GM18505 (cell line): Measurements from ENCODE around the gene YIPF6.
A peak's percentile ranks its signal among the peaks of the same experiment; 100 is the strongest.
"Not testable (repeated sequence)": the region's sequence is repeated elsewhere in the genome, so short reads cannot be mapped to it uniquely, and the experiment has no call there.

ENCODE experiments used
- ATAC-seq: cut with Tn5 transposase; IDR thresholded peaks from one replicate; pipeline ENCODE4 v1.9.1; 2021; ENCODE audit not compliant: unreplicated experiment
- POLR2A ChIP-seq: IDR thresholded peaks from 4 replicates; pipeline ENCODE4 v1.6.1; 2011; ENCODE audit warnings: borderline replicate concordance; ENCODE audit not compliant: insufficient read depth, insufficient read length; ENCODE audit errors: extremely low read depth

The YIPF6 gene

DNA sequence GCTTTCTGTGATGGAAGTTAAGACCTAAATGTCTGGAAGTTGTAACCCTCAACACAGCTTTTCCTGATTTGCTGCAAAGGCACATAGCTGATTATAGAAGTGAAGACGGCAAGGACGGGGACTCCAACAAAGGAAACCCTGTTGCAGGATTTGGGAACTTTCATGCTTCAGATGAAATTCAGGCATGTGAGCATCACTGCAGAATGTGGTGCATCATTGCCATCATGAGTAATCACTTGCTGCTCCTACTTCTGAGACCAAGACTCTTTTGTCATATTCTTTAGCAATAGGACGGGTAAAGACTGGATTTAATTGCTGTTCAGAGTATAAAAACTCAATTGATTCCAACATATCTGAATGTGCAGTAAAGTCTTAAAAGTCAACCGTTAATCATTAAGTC is 35.8 kb downstream of the YIPF6 start:
- no peak for ATAC-seq
- TF ChIP-seq POLR2A = no peak

DNA sequence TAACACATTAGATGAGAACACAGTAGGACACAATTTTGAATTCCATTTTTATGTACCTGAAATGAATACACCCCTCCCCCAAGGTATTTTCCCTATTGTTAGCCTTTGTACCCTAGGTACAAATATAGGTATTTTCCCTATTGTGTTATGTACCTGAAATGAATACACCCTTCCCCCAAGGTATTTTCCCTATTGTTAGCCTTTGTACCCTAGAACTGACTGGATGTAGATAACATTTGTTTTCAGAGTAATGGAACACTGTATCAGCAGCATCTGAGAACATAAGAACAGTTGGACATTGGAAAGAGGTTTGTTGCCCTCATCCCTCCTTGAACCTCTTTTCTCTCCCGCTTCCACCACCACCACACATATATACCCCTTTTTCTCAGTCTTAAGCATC is 37.6 kb downstream of the YIPF6 start:
- ATAC-seq = no peak

DNA sequence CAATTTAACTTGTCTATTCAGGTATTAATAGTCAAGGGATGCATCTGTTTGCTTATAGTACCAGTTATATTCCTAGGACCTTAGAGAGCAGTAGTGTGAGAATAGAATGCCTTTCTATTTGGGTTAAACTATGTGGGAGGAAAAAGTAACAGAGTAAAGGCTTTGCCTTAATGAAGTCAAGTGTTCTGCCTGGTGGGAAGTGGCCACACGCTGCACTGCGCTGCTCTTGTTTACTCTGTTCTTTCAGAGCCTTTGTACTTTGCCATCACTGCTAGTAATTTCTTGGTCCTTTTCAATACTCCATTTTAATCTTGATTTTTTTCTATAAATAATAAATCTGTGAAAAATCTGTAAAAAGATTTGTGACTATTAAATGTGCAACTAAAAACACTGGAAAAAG is 38.0 kb downstream of the YIPF6 start:
- no peak for TF ChIP-seq POLR2A
- ATAC-seq = no peak

More for the DNA sequence above, 37.6 kb downstream of the YIPF6 start:
- TF ChIP-seq POLR2A = no peak

DNA sequence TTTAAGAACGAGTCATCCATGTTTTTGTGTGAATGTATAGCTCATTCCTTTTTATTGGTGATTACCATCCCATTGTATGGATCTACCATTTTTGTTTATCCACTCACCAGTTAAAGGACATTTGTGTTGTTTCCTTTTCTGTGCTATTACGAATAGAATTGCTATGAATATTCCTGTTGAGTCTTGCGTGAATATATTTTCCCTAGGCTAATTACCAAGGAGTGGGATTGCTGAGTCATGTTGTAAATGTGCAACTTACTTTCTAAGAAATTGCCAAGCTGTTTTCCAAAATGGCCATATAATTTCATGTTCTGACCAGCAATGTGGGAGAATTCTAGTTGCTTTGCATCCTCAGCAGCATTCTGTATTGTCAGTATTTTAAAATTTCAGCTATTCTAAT is 51.3 kb downstream of the YIPF6 start:
- TF ChIP-seq POLR2A = no peak
- no peak for ATAC-seq

DNA sequence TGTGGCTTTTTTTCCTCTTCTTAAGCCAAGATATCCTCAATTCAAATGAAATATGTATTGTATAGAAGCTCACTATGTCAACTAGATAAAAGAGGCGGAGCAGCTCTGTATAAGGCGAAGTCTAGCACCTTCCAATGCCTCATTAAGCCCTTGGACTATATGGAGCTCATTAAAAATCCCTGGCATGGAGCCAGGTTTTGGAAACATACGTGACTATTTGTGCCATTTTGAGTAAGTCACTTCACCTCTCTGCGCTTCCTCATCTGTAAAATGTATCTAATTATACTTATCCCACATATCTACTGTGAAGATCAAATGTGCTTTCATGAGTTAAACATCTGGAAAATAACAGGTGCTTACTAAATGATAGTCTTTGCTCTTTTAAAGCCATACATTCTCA is 57.2 kb downstream of the YIPF6 start:
- no peak for TF ChIP-seq POLR2A
- ATAC-seq = no peak

DNA sequence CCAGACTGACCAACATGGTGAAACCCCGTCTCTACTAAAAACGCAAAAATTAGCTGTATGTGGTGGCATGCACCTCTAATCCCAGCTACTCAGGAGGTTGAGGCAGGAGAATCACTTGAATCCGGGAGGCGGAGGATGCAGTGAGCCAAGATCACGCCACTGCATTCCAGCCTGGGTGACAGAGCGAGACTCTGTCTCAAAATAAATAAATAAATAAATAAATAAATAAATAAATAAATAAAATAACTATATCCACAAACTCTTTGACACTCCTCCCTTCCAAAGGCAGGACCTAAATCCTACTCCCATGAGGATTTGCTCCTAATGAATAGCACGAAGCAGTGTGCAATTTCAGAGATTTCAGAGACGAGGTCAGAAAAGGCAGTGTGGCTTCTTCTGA is 58.3 kb downstream of the YIPF6 start:
- ATAC-seq = not testable (repeated sequence)

DNA sequence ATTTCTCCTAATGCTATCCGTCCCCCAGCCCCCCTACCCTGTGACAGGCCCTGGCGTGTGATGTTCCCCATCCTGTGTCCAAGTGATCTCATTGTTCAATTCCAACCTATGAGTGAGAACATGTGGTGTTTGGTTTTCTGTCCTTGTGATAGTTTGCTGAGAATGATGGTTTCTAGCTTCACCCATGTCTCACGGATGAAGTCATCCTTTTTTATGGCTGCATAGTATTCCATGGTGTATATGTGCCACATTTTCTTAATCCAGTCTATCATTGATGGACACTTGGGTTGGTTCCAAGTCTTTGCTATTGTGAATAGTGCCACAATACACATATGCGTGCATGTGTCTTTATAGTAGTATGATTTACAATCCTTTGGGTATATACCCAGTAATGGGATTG is 61.1 kb downstream of the YIPF6 start:
- not testable (repeated sequence) for ATAC-seq

DNA sequence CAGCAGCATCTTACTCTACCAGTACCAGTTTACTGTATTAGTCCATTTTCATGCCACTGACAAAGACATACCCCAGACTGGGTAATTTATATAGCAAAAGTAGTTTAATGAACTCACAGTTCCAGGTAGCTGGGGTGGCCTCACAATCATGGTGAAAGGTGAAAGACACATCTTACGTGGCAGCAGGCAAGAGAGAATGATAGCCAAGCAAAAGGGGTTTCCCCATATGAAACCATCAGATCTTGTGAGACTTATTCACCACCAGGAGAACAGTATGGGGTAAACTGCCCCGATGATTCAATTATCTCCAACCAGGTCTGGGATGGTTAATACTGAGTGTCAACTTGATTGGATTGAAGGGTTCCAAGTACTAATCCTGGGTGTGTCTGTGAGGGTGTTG is 69.3 kb downstream of the YIPF6 start:
- TF ChIP-seq POLR2A = no peak
- no peak for ATAC-seq

DNA sequence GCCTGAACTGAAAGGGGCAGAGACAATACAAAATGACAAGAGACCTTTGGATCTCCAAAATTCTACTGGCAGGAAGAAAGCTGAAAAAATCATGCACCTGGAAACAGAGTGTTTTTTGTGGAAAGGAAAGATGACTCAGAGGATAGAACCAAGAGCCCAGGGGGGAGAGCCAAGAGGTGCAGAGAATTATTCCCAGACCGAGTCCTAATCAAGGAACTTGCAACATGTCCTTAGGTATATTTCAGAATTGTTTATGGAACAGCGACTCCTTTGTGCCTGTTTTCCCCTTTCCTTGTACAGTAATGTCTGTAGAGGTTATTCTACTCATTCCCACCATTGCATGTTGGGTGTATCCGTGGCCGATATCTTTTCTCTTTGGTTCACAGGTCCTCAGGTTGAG is 71.7 kb downstream of the YIPF6 start:
- no peak for TF ChIP-seq POLR2A
- no peak for ATAC-seq

DNA sequence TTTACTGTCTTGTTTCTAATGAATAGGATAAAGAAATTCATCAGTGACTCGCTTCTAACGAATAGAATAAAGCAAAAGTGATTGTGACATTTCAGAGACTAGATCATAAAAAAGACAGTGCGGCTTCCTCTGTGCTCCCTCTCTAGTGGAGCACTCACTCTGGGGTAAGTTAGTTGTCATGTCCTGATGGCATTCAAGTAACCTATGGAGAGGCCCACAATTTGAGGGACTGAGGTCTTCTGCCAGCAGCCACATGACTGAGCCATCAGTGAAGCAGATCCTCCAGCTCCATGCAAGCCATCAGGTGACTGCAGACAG is 72.4 kb downstream of the YIPF6 start:
- ATAC-seq = peak; percentile 30
- TF ChIP-seq POLR2A = no peak

DNA sequence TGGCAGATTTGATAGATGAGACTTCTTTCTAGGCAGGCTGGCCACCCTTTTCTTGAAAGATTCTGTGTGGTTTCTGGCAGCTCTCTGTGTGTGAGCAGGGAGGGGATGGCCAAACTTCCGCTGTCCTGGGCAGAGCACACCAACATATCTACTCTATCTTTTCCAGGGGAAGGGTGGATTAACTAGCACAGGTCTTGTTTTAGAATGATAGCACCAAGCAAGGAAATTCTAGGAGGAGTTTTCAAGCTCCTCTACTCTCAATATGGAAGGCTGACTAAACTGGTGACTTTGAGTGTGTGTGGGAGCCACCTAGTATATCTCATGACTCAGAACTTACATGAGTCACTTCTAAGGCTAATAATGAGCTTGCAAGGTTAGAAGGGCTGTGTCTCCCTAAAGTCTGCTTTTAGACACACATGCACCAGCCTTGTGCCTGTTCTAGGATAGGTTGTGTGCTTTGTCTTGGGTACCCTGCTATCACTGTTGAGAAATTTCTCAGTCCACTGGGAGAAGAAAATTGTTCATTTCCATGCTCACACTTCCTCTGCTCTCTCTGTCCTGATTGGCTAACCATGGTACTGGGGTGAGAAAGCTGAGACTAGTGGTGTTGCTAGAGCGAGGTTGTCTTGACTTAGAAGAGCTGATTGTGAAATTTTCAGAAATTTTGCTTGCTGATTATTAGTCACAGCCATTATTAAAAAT is 72.9 kb downstream of the YIPF6 start:
- peak; percentile 87 for ATAC-seq
- no peak for TF ChIP-seq POLR2A

DNA sequence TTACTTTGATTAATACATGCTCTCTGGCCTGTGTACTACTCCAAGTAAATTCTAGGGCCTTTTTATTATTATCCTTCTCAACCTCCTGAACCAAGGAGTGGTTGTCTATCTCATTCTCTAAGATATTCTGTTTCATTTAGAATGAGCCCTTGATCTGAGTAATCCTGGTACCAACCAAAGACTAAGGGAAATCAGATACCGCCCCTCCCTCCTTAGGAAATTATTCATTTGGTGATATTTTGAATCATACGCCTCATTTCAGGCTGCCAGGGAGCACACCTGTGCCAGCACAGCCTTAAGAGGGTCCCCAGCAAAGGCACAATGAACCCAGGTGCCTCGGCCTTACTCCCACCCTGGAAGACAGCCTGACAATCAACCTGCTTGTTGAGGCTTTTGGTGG is 75.4 kb downstream of the YIPF6 start:
- TF ChIP-seq POLR2A = no peak
- ATAC-seq = no peak

DNA sequence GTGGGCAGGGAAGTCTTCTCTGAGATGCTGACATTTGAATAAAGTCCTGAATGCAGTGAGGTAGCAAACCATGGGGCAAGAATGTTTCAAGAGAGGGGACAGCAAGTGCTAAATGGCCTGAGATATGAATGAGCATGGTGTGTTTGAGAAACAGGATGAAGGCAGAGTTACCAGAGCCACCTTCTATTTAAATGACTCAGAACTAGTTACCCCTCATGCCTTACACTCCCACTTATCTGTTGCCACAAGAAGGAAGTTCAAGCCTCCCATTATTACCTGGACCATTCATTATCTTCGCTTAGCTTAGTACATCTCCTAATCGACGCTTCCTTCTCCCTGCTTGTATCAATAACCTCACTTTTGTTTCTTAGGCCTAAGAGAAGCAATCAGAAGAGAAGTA is 81.0 kb downstream of the YIPF6 start:
- no peak for ATAC-seq

DNA sequence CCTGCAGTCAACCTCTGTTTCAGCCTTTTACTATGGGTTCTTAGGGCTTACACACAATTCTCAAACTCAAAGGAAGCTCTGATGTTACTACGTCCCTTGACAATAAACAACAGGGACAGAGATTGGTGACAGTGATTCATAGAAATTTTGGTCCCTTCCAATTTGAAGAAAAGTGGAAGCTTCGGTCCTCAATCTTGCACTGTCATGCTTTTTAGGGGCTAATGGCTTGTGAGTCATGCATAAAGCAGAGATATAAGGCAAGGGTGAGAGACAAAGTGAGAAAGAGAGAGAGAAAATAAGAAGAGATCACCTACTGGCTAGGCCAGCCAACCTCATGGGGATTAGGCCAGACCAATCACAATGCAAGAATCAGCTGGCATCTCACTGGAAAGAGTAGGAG is 85.4 kb downstream of the YIPF6 start:
- TF ChIP-seq POLR2A = no peak
- ATAC-seq = no peak

More for the DNA sequence above, 81.0 kb downstream of the YIPF6 start:
- TF ChIP-seq POLR2A = no peak
